Amniotic epithelial cell (primary cell): Measurements from ENCODE around the gene DGCR8.
"Not testable (repeated sequence)": the region's sequence is repeated elsewhere in the genome, so short reads cannot be mapped to it uniquely, and the experiment has no call there.

ENCODE experiments used
- DNase-seq: peaks from one replicate; pipeline ENCODE4 v3.0.0-alpha.2; 2010; ENCODE audit warnings: low read depth

The DGCR8 gene

DNA sequence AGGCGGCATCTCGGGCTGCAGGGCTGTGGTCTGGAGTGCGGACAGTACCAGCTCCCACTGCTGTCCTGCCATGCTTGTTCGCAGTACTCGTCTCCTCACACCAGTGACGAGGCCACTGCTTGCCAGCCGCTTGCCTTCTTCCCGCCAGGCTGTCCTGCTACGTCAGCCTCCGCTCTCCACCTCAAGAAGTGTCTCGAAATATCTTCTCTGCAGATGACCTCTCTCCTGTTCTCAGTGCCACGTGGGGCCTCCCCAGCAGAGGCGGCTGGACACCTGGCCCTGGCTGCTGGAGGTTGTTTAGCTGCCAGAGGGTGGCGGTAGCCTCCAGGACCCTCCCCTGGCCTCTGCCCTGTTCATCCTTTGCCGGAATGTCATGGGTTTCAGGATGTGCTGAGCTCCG lies 73.9 kb downstream of the DGCR8 start:
- no peak for DNase-seq

DNA sequence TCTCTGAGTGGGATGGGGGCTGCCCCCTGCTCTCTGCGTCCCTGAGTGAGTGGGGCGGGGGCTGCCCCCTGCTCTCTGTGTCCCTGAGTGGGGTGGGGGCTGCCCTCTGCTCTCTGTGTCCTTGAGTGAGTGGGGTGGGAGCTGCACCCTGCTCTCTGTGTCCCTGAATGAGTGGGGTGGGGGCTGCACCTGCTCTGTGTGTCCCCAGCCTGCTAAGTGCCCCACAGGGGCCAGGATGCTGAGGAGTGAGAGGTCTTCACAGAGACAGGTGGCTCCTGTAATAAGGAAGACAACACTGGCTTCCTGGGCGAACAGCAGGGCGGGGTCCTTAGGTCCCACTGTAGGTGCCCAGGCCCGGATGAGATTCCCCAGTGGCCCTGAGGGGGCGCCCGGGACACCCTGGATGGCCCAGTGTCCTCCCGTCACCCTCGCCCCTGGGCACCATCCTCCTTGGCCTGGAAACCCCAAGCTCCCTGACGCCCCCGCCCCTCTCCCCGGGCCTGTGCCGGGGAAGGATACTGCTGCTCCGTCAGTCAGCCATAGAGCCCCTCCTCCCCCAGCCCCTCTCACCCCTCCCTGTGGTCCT lies 74.7 kb downstream of the DGCR8 start:
- DNase-seq = no peak

DNA sequence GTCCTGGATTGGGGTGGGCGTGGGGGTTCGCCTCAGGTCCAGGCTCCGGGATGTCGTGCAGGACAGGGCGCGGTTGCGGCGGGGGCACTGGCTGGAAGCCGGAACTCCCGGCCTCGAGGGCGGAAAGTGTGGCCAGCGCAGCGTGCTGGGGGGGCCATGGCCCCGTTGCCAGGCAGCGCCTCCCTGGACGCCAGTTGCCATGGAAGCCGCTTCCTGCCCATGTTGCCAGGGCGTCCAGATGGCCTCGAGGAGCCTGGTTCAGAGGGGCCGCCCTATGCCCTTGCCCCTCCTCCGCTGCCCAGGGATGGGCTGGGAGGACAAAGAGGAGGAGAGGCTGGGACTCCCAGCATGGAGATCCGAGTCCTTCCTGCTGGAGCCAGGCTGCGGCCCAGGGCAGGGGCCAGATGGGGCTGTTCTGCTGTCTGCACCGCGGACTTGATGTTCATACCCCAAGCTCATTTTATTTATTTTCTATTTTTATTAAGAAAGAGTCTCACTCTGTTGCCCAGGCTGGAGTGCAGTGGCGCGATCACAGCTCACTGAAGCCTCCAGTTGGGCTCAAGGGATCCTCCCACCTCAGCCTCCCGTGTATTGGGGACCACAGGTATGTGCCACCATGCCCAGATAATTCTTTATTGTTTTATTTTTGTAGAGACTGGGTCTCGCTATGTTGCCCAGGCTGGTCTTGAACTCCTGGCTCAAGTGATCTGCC lies 75.4 kb downstream of the DGCR8 start:
- no peak for DNase-seq

DNA sequence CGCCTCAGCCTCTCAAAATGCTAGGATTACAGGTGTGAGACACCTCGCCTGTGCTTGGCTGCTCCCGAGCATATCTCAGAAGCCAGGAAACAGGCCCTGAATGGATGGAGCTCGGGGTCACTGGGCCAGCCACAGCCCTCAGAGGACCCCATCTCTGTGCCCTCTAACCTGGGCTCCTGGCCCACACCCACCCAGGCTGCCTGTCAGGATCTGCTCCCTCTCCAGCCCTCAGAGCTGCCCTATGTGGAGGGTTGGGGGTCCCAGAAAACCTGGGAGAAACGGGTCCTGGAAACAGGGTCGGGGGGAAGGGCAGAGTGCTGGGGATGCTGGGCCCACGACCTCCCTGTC lies 76.0 kb downstream of the DGCR8 start:
- no peak for DNase-seq

DNA sequence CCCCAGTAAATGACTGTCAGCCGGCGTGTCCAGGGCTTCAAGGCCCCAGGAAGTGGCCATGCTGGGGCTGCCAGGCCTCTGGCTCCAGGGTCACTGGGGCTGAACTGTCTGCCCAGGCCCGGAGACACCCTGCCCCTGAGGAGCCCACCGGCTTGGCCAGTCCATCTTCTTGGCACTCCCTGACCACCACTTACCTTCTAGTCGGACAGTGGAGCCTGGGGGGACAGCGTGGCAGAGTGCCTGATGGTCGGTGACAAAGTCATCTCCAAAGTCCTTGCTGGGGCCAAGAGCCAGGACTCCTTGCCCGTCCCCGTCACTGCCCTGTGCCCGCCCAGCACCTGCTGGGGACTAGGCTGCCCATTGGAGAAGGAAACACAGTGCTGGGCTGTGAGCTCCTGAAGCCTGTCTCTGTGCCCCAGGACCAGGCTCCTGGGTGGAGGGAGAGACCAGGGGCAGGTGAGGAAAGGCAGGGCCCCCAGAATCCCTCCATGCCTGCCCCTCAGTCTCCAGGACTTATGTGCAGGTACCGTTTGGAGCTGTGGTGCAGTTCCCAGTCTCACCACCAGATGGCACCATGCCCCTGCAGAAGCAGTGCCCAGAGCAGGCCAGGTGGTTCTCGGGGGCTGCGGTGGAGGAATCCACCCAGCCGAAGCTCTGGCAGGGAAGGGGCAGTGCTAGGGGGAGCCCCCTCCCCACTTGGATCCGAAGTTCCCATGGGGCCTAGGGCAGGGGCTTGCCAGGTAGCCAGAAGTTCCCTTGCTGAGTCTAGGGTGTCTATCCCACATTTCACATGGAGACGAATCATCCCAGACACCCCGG lies 76.8 kb downstream of the DGCR8 start:
- DNase-seq = peak; percentile 59

DNA sequence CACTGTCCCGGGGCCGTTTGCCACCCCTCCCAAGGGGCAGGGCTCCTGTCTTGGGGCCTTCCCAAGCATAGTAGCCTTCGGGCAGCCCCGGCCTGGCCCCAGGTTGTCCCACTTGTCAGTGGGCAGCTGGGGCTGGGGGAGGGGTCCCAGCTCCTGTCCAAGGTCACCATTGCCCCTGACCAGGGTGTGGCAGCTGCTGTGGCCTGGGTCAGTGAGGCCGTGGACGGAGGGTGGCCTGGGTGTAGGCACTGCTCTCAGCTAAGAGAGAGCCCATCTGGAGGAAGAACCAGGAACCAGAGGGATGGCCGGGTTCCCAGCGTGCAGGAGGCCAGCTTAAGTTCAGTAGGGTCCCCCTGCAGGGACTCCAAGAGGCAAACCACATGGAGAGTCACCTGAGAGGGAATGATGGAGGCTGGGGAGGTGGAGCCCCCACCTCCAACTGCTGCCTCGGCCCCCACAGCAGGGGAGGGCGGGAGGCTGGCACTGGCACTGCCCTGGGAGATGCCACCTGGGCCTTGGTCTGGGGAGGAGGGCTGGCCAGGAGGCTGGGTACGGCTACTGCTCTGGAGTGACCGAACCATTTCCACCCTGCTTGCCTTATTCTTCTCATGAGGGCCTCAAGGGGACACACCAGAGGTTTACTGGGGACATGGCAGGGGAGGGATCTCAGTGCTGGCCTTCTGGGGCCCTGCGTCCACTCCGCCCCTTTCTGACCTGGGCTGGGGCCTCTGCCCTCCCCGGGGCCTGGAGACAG lies 77.6 kb downstream of the DGCR8 start:
- no peak for DNase-seq

DNA sequence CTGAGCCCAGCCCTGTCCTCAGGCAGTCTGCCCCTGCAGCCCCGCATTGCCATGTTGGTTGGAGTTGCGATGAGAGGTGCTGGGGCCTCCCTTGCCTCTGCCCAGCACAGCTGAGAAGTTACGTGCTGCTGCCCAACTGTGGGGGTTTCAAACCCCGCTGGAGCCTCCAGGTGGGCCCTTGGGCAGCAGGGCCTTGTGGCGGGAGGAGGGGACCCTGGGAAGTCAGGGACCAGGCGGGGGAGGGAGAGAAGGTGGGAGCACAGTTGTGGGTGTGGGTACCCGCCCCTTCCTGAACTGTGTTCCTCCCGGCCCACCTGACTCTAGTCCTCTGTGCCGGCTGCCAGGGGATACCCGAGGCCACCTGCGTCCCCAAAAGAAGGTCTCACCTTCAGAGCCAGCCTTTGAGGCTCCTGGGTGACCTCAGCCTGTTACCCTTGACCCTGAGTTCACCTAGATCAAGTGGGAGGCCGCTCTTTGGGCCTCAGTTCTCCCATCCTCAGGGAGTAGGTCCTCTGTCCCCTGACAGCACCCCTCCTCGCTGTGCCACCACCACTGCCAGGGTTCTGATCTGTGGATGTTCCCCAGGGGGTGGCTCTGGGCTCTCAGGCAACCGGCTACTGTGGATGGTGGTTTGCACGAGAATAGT lies 78.5 kb downstream of the DGCR8 start:
- no peak for DNase-seq

DNA sequence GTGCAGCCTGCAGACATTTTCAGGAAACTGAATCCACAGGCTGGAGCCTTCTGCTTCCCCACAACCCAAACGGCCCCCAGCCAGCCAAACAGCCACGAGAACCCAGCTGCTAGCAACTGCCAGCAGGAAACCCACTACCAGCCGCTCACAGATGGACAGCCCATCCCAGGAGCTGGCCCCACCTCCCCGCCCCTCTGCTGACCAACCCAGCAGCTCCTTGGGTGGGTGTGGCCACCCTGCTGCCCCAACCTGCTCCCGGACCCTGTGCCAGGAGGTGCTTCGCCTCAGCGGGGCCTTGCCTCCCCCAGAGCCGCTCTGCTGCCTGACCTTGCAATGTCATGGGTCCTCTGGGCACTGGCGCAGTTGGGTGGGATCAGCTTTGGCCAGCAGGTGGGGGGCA lies 79.0 kb downstream of the DGCR8 start:
- no peak for DNase-seq

DNA sequence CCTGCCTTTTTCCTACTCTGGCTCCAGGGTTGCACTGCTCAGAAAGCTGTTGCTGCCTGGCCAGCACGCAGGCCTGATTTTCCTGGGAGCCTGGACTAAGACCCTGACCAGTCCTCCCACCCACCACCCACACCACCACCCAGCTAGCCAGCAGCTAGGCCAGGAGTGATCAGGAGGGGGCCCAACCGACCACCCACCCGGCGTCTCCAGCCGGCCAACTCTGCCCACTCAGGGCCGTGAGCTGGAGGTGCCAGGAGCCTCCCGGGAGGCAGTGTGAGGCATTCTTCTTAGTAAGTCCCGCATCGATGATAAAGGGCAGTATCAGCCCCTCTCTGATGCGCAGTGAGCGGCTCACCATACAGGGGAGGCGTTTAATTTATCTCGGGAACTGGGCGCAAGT lies 79.5 kb downstream of the DGCR8 start:
- DNase-seq = not testable (repeated sequence)

DNA sequence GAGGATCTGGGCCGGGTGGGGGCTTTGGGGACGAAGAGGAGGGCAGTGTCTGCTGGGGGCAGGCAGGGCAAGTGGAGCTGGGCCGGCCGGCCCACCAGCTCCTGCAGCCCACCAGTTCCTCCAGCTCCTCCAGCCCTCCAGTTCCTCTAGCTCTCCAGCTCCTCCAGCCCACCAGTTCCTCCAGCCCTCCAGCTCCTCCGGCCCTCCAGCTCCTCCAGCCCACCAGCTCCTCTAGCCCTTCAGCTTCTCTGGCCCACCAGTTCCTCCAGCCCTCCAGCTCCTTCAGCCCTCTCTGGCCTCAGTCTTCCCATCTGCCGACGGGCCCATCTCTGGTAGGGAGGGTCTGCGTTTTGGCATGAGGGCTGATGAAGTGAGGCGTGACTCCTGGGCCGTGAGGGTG lies 80.0 kb downstream of the DGCR8 start:
- no peak for DNase-seq
